ENCODE measurements around the gene PFDN6. TPM values are rescaled to one million over a fixed set of nuclear protein-coding genes. Genes with fewer than 3 reads are reported as not detected.

Gene PFDN6
- total RNA-seq, 3 donors from 2014 or later: 23.3 to 28.6 (median 26.9) TPM

- Histone ChIP-seq H3K27me3 (no peaks in the 10 kb centered on the region), H3K4me1 (no peaks in the 10 kb centered on the region), H3K36me3 (no peaks in the 10 kb centered on the region), H3K4me3 (no peak overlapping the region), H3K27ac (peak overlapping the region in 1 of 2 donors; percentile 2), H3K9me3 (no peaks in the 10 kb centered on the region)
- intact Hi-C loops (cut with DNase I; ENCODE audit: low total_unique reads): no loop called here
- DNase-seq (ENCODE audit: low spot score in 2 of 2): no peak
- TF ChIP-seq POLR2A (IDR thresholded peaks at IDR 0.05) (no peak), POLR2AphosphoS5 (IDR thresholded peaks at IDR 0.05) (no peak)
- TF ChIP-seq, protein P1, sequence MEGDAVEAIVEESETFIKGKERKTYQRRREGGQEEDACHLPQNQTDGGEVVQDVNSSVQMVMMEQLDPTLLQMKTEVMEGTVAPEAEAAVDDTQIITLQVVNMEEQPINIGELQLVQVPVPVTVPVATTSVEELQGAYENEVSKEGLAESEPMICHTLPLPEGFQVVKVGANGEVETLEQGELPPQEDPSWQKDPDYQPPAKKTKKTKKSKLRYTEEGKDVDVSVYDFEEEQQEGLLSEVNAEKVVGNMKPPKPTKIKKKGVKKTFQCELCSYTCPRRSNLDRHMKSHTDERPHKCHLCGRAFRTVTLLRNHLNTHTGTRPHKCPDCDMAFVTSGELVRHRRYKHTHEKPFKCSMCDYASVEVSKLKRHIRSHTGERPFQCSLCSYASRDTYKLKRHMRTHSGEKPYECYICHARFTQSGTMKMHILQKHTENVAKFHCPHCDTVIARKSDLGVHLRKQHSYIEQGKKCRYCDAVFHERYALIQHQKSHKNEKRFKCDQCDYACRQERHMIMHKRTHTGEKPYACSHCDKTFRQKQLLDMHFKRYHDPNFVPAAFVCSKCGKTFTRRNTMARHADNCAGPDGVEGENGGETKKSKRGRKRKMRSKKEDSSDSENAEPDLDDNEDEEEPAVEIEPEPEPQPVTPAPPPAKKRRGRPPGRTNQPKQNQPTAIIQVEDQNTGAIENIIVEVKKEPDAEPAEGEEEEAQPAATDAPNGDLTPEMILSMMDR (IDR thresholded peaks at IDR 0.05): no peak
These were observed 14.8 kb downstream of the PFDN6 start for GRCh38 chr6:33304216-33304615.

DNA sequence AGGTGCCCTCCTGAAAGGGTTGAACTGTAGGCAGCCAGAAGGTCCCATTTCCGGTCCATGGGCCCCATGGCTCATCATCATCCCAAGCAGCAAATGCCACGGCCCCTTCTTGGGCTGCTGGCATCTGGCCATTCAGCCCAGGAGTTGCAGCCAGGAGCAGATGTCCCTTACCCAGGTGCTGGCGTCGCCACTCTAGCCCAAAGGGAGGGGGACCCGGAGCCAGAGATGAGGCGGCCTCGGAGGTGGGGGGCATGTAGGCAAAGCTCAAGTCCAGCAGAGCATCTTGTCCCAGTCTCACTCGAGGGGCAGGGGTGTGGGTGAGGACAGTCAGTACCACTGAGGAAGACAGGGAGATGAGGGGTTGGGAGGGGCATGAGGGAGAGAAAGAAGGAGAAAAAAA, 15.7 kb downstream of the PFDN6 start:
- TF ChIP-seq POLR2AphosphoS5 (IDR thresholded peaks at IDR 0.05): no peak
- TF ChIP-seq POLR2A (IDR thresholded peaks at IDR 0.05): no peak
- TF ChIP-seq, protein P1 (IDR thresholded peaks at IDR 0.05): no peak
- H3K4me3 ChIP-seq: no peak overlapping the region
- H3K27me3 ChIP-seq: no peaks in the 10 kb centered on the region
- H3K36me3 ChIP-seq: no peaks in the 10 kb centered on the region
- intact Hi-C loops (cut with DNase I; ENCODE audit: low total_unique reads): no loop called here
- H3K9me3 ChIP-seq: no peaks in the 10 kb centered on the region
- DNase-seq (ENCODE audit: low spot score in 2 of 2): no peak
- no peaks in the 10 kb centered on the region for H3K4me1 ChIP-seq
- no peak overlapping the region for H3K27ac ChIP-seq

DNA sequence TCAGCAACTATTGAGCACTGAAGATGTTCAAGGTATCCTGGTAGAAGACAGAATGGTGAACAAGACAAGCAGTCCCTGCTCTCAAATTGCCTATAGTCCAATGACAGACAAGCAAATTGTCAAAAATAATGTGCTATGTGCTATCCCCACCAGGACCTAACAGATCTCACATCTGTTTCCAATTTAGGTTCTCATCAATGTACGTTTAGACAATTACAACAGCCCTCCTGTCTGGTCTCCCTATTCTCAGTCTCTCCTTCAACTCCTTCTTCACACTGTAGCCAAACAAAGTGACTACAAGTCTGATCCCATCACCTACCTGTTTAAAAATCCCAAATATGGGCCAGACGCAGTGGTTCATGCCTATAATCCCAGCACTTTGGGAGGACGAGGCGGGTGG, 17.0 kb downstream of the PFDN6 start:
- H3K36me3 ChIP-seq: no peaks in the 10 kb centered on the region

GRCh38 chr6:33312361-33313104, 23.1 kb downstream of the PFDN6 start:
- no peaks in the 10 kb centered on the region for H3K9me3 ChIP-seq
- TF ChIP-seq, protein P1 (IDR thresholded peaks at IDR 0.05): no peak
- TF ChIP-seq POLR2A (IDR thresholded peaks at IDR 0.05) (no peak), POLR2AphosphoS5 (IDR thresholded peaks at IDR 0.05) (no peak)
- H3K27ac ChIP-seq: peak overlapping the region; percentile 98
- H3K36me3 ChIP-seq: no peaks in the 10 kb centered on the region
- H3K27me3 ChIP-seq: no peaks in the 10 kb centered on the region
- intact Hi-C loops (cut with DNase I; ENCODE audit: low total_unique reads): no loop called here
- peaks cover 4 to 32% of the 10 kb centered on the region in 2 donors for H3K4me1 ChIP-seq
- peak; percentile 76 to 87 for DNase-seq (ENCODE audit: low spot score in 2 of 2)
- H3K4me3 ChIP-seq: peak overlapping the region; percentile 62 to 82 (median 80)

More for the DNA sequence above, 17.0 kb downstream of the PFDN6 start:
- Histone ChIP-seq H3K4me3 (no peak overlapping the region), H3K27ac (no peak overlapping the region), H3K9me3 (no peaks in the 10 kb centered on the region), H3K4me1 (no peaks in the 10 kb centered on the region), H3K27me3 (no peaks in the 10 kb centered on the region)
- TF ChIP-seq, protein P1 (IDR thresholded peaks at IDR 0.05): no peak
- no peak for TF ChIP-seq POLR2AphosphoS5 (IDR thresholded peaks at IDR 0.05)
- no peak for TF ChIP-seq POLR2A (IDR thresholded peaks at IDR 0.05)
- DNase-seq (ENCODE audit: low spot score in 2 of 2): no peak
- intact Hi-C loops (cut with DNase I; ENCODE audit: low total_unique reads): no loop called here

DNA sequence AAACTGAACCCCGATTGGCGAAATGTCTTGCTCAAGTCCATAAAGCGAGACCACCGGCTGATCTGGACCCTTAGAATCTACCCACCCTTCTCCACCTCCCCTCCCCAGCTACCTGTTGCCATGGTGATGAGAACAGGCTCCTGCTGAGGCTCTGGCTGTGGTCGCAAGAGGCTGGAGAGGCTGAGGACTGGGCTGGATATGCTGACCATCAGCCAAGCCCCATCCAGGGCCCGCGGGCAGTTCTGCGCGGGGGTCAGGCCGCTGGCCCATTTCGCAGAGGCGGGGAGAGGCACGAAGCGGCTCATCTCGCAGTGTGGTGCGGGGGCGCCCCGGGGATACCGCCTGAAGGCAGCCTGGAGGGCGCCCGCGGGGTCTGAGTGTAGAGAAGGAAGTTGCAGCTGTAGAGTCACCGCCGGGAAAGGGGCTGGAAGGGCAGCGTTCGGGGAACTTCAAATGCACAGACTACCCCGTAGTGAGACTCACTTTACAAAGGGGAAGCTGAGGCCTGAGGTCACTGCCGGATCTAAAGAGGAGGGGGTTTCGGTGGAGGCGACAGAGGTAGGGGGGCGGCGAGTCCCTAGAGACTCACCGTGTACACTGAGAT, 23.8 kb downstream of the PFDN6 start:
- H3K9me3 ChIP-seq: no peaks in the 10 kb centered on the region
- intact Hi-C loops (cut with DNase I; ENCODE audit: low total_unique reads): no loop called here
- H3K27me3 ChIP-seq: no peaks in the 10 kb centered on the region
- H3K4me1 ChIP-seq: peaks cover 4 to 32% of the 10 kb centered on the region in 2 donors
- H3K27ac ChIP-seq: peak overlapping the region; percentile 98
- TF ChIP-seq, protein P1 (IDR thresholded peaks at IDR 0.05): no peak
- peak in 1 of 3 donors; percentile 10 for TF ChIP-seq POLR2AphosphoS5 (IDR thresholded peaks at IDR 0.05)
- H3K36me3 ChIP-seq: no peaks in the 10 kb centered on the region
- DNase-seq (ENCODE audit: low spot score in 2 of 2): no peak
- peak overlapping the region; percentile 62 to 82 (median 80) for H3K4me3 ChIP-seq
